PC-9 (cell line): ENCODE data around the gene MTCL3.

Experiments used
- BruUV-seq: library from RNA; stranded (reverse); fragments of 400-500 nt; replicated peaks from 2 replicates; lab custom pipeline; 2021; lab: Mats Ljungman, UMichigan
- CTCF ChIA-PET: fragments of 300-600 bp; sonication (Branson Sonifier 250); formaldehyde crosslinking; loops from one replicate; lab custom pipeline; 2022; ENCODE audit warnings: antibody characterized with exemption; lab: Charles Lee
- POLR2A ChIA-PET: fragments of 300-600 bp; sonication (Branson Sonifier 250); formaldehyde crosslinking; loops from one replicate; lab custom pipeline; 2022; ENCODE audit warnings: antibody characterized with exemption; ENCODE audit not compliant: unreplicated experiment; lab: Charles Lee
- DNase-seq, 2 experiments: peaks; one replicate each; pipeline versions ENCODE4 v3.0.0 to v3.0.0-alpha.2; 2015 to 2022; ENCODE audit warnings: mixed read lengths in 1 of 2
- H2AFZ ChIP-seq: fragments of 200-600 bp; sonication (generic); 2 replicates; pipeline ENCODE4 v1.8.1; 2017; ENCODE audit warnings: antibody characterized with exemption
- H3F3A ChIP-seq: fragments of 200-600 bp; sonication (generic); 2 replicates; pipeline ENCODE4 v1.8.1; 2017; ENCODE audit warnings: antibody characterized with exemption, mild to moderate bottlenecking, low read depth; ENCODE audit not compliant: insufficient read depth
- H3K27ac ChIP-seq: fragments of 200-600 bp; sonication (generic); 2 replicates; pipeline ENCODE4 v1.6.1; 2016; ENCODE audit warnings: mixed run types
- H3K27me3 ChIP-seq: fragments of 200-600 bp; sonication (generic); 2 replicates; pipeline ENCODE4 v1.6.1; 2016; ENCODE audit warnings: low read depth, mixed run types; ENCODE audit not compliant: insufficient read depth
- H3K36me3 ChIP-seq: fragments of 200-600 bp; sonication (generic); 2 replicates; pipeline ENCODE4 v1.6.1; 2016; ENCODE audit warnings: low read depth, mixed run types
- H3K4me1 ChIP-seq: fragments of 200-600 bp; sonication (generic); replicated peaks from 2 replicates; pipeline ENCODE4 v1.6.1; 2016; ENCODE audit warnings: mixed run types; ENCODE audit not compliant: insufficient read depth
- H3K4me2 ChIP-seq: fragments of 200-600 bp; sonication (generic); 2 replicates; pipeline ENCODE4 v1.6.1; 2017; ENCODE audit warnings: mixed run types
- H3K4me3 ChIP-seq: fragments of 200-600 bp; sonication (generic); 2 replicates; pipeline ENCODE4 v1.6.1; 2016; ENCODE audit warnings: mixed run types
- H3K79me2 ChIP-seq: fragments of 200-600 bp; sonication (generic); 2 replicates; pipeline ENCODE4 v1.6.1; 2017; ENCODE audit warnings: low read depth, mixed run types
- H3K9me2 ChIP-seq: fragments of 200-600 bp; sonication (generic); 2 replicates; pipeline ENCODE4 v1.8.1; 2017; ENCODE audit warnings: mild to moderate bottlenecking; ENCODE audit not compliant: insufficient read depth
- H3K9me3 ChIP-seq: fragments of 200-600 bp; sonication (generic); 2 replicates; pipeline ENCODE4 v1.8.1; 2016; ENCODE audit warnings: low read depth; ENCODE audit not compliant: insufficient read depth
- H4K20me1 ChIP-seq: fragments of 200-600 bp; sonication (generic); 2 replicates; pipeline ENCODE4 v1.8.1; 2017; ENCODE audit not compliant: insufficient read depth
- CTCF ChIP-seq: fragments of 200-600 bp; sonication (generic); conservative IDR thresholded peaks from 2 replicates; pipeline ENCODE4 v1.6.1; 2017; ENCODE audit warnings: mixed run types, antibody characterized with exemption, mild to moderate bottlenecking, moderate library complexity
- EZH2 ChIP-seq: fragments of 200-600 bp; sonication (generic); IDR thresholded peaks from 2 replicates; pipeline ENCODE4 v1.8.0; 2017; ENCODE audit warnings: antibody characterized with exemption, low read depth
- intact Hi-C: fragments of 100-400 bp; cut with micrococcal nuclease; formaldehyde crosslinking; loops from one replicate; pipeline ENCODE4 v1.10.0; 2022; ENCODE audit not compliant: unreplicated experiment

MTCL3 gene

GRCh38 chr6:127533736-127534135 lies 14.6 kb upstream of the MTCL3 start:
- Histone ChIP-seq H3K4me1 (no peaks in the 10 kb centered on the region), H3K9me3 (no peaks in the 10 kb centered on the region), H3K9me2 (no peaks in the 10 kb centered on the region), H3K27ac (no peak overlapping the region), H4K20me1 (no peaks in the 10 kb centered on the region), H3K27me3 (no peaks in the 10 kb centered on the region), H3K79me2 (no peaks in the 10 kb centered on the region), H2AFZ (no peak overlapping the region), H3K4me3 (no peak overlapping the region), H3K4me2 (no peak overlapping the region), H3K36me3 (no peaks in the 10 kb centered on the region), H3F3A (no peaks in the 10 kb centered on the region)
- no TSS peak for BruUV-seq
- DNase-seq: peak in 1 of 2 experiments; percentile 26
- CTCF ChIA-PET: no interaction called here
- POLR2A ChIA-PET: no interaction called here
- TF ChIP-seq CTCF: no peak
- TF ChIP-seq EZH2: no peak
- intact Hi-C loops: no loop called here

GRCh38 chr6:127533011-127533410 lies 13.9 kb upstream of the MTCL3 start:
- Histone ChIP-seq H3K27ac (no peak overlapping the region), H3K9me2 (no peaks in the 10 kb centered on the region), H3K4me2 (no peak overlapping the region), H3K4me1 (no peaks in the 10 kb centered on the region), H4K20me1 (no peaks in the 10 kb centered on the region), H3K4me3 (no peak overlapping the region), H3K36me3 (no peaks in the 10 kb centered on the region), H3K27me3 (no peaks in the 10 kb centered on the region), H3K79me2 (no peaks in the 10 kb centered on the region), H3F3A (no peaks in the 10 kb centered on the region), H3K9me3 (no peaks in the 10 kb centered on the region), H2AFZ (no peak overlapping the region)
- BruUV-seq: no TSS peak
- TF ChIP-seq EZH2: no peak
- no peak for TF ChIP-seq CTCF
- CTCF ChIA-PET: no interaction called here
- intact Hi-C loops: no loop called here
- POLR2A ChIA-PET: no interaction called here
- no peak for DNase-seq

GRCh38 chr6:127522714-127523113 lies 3.6 kb upstream of the MTCL3 start:
- no peaks in the 10 kb centered on the region for H3F3A ChIP-seq
- H3K27ac ChIP-seq: no peak overlapping the region
- H3K9me2 ChIP-seq: no peaks in the 10 kb centered on the region; the same call in none of the 2 replicates
- no peak for DNase-seq
- no peak overlapping the region for H2AFZ ChIP-seq
- TF ChIP-seq CTCF (no peak), EZH2 (no peak)
- no peaks in the 10 kb centered on the region for H3K4me1 ChIP-seq
- intact Hi-C loops: no loop called here
- H3K36me3 ChIP-seq: no peaks in the 10 kb centered on the region
- H3K4me2 ChIP-seq: no peak overlapping the region
- H3K27me3 ChIP-seq: peaks cover 16% of the 10 kb centered on the region; the same call in 1 of the 2 replicates
- H4K20me1 ChIP-seq: no peaks in the 10 kb centered on the region
- ChIA-PET POLR2A (no interaction called here), CTCF (no interaction called here)
- H3K9me3 ChIP-seq: no peaks in the 10 kb centered on the region
- no peaks in the 10 kb centered on the region for H3K79me2 ChIP-seq
- no TSS peak for BruUV-seq
- H3K4me3 ChIP-seq: no peak overlapping the region
